T-helper 9 cell (primary cell): ENCODE data around the gene PIAS3.
"Not testable (repeated sequence)": the region's sequence is repeated elsewhere in the genome, so short reads cannot be mapped to it uniquely, and the experiment has no call there.

Source experiments
- DNase-seq: peaks from one replicate; pipeline ENCODE4 v3.0.0-alpha.2; 2020

Gene PIAS3

DNA sequence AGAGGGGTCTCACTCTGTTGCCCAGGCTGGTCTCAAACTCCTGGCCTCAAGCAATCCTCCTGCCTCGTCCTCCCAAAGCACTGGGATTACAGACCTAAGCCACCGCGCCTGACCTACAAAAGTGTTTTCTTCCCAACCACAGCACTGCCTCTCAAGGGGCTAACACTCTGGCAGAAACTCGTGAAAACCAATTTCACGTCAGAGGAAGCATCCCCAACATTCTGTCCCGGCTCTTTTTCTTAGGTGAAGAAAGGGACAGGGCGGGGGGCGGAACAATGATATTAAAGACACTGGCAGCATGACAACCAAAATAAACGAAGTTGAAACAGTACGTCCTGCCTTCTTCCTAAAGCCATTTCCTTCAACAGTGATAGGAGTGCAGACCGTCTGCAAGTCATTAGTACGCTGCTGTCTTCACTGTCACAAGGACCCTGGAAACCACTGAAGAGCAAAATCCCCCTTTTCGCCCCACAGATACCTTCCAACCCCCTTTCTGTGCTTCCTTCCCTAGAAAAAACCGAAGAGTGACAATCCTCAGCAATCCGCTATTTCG is 36.0 kb downstream of the PIAS3 start:
- not testable (repeated sequence) for DNase-seq

DNA sequence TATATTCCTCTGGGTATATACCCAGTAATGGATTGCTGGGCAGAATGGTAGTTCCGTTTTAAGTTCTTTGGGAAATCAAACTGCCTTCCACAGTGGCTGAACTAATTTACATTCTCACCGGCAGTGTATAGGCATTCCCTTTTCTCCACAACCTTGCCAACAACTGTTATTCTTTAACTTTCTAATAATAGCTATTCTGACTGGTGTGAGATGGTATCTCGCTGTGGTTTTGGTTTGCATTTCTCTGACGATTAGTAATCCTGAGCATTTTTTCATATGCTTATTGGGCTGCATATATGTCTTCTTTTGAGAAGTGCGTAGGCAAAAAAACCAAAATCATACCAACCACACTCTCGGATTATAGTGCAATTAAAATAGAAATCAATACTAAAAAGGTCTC is 40.8 kb downstream of the PIAS3 start:
- DNase-seq = not testable (repeated sequence)

DNA sequence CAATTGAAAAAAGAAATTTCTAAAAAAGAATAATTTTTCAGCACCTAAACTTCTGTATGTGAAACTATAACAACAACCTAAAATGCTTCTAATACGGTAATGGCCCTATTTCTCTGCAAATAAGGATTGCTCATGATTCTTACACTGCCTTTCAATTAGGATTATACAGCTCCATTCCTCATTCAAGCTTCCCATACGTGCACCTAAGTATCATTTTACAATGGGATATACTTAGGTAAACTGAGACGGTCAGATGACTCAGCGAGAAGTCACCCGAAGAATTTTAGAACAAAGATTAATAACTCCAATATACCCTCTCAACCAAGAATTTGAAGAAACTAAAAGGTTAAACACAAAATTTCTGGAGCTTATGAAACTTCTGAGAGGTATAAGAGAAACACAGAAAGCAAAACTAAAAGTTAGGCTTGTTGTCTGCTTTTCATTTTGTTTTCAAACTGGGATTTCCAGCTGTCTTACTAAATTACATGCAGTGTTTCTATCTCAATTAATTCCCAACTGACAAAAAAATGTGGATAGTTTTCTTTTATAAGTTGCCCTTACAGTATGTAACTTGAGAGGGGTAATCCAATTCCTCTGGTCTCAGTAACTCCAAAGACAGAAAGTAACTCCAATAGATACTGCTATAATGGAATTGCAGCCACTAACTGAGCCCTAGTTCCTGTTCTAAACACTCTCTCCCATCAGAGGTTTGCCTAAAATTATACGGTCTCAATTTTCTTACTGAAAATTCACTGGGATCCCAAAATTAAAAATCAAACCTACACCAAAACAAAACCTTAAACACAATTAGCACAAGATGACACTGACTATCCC is 45.7 kb downstream of the PIAS3 start:
- DNase-seq = not testable (repeated sequence)

DNA sequence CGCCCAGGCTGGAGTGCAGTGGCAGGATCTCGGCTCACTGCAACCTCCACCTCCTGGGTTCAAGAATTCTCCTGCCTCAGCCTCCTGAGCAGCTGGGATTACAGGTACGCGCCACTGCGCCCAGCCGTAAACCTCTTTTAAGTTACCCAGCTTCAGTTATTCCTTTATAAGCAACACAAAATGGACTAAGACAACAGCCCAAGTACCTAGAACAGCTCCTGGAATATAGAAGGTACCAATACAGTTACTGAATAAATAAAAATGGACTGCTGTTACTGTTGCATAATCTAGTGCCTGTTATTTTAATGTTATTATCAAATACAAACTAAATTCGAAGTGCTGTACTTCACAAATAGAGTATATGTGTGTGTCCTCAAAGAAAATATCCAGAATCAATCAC is 52.0 kb downstream of the PIAS3 start:
- DNase-seq = no peak

- DNase-seq = no peak
These were observed 52.5 kb downstream of the PIAS3 start for GRCh38 chr1:145806408-145806807.

GRCh38 chr1:145805057-145805456 is 53.8 kb downstream of the PIAS3 start:
- DNase-seq = no peak

- no peak for DNase-seq
These were observed 54.4 kb downstream of the PIAS3 start for GRCh38 chr1:145804235-145805045.

GRCh38 chr1:145799806-145800205 is 59.1 kb downstream of the PIAS3 start:
- no peak for DNase-seq
